ENCODE measurements around the gene SPATA31E1.

The SPATA31E1 gene

DNA sequence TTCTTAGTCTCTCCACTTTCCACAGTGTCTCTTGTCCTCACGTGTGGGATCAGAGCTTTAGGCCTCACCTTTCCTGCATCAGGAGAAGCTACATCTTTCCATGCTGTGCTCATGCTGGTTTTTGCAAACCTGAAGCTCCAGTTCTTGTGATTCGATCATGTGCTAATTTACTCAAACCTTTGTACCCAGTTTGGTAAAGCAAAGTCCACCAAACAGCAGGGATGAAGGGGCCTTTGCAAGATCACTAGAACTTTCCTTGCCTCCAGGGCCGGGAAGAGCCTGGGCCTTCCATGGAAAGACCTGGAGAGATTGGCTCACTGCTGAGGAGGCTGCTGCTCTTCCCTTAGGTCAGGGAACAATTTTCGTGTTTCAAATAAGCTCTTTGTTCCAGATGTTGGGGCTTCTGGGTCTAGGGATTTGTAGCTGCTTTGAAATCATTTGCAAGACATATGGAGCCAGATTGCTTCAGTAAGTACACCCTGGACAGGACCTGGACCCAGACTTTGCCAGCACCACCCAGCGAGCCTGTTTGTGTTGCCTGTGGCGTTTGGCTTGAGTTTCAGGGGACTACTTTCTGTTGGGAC lies 18.7 kb upstream of the SPATA31E1 start:
- DNase-seq (ENCODE audit: low read depth), result no peak

DNA sequence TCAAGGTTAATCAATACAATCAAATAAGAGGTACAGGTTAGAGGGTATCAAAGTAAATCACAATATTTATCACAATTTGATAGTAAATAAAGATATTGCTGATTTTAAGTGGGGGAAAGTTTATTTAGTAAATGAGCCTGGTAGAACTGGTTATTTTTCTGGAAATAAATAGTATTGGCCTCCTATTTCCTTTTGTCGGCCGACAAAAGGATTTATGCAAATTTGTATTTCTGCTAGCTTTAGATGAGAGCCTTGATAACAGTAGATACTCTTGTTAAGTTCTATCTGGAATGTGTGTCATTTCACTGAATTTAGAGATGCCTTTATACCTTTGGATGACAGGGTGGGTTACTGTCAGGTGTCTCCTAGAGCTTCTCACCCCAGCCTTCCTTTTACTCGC lies 17.8 kb upstream of the SPATA31E1 start:
- DNase-seq (ENCODE audit: low read depth), result no peak

DNA sequence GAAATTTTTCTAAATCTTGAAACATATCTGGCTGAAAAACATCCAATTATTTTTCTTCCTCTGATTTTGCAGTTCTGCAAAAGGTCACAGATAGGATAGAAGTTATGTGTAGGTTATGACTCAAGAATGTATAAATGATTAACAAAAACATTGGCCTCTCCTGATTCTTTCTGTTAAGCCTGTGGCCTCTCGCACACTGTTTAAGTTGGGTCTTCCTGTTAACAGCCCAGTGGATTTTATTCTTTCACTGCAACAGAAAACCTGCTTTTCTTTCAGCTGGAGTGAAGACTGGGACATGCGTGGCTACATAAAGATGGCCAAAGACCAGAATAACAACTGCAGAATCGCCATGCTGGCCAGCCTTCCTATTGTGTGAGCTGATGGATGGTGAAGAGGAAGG lies 17.1 kb upstream of the SPATA31E1 start:
- DNase-seq (ENCODE audit: low read depth), result no peak

DNA sequence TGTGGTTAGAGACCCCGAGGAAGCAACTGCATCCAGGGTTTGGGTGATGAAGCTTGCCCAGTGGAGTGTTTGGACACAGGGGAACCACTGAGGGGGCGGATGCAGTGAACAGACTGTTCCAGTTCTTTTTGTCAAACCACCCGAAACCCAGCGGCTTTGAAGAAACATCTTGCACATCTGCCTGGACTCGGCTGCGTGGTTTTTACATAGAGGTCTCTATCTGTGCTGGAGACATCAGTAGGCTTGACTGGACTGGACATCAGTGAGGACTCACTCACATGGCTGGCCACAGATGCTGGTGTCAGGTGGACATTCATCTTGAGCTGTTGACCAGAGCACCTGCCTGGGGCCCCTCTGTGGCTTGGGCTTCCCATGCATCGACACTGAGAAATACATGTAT lies 15.3 kb upstream of the SPATA31E1 start:
- DNase-seq (ENCODE audit: low read depth), result no peak

DNA sequence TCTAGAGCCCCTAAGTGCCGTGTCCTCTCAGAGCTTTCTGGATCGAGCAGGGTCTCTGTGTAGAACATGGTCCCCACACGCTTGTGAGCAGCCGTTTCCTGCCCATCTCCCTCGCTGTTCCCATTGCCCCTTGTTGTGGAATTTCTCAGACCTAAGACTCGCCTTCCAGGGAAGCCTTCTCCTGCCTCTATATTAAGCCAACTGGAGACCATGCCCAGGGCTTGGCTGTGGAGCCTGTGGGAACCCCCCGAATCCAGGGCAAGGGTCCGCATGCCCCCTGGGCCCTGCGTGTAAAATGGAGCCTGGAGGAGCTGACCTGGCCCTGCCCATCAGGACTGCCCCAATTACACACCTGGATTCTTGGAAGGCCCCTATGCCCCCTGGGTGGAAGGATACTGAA lies 14.5 kb upstream of the SPATA31E1 start:
- DNase-seq (ENCODE audit: low read depth), result no peak

DNA sequence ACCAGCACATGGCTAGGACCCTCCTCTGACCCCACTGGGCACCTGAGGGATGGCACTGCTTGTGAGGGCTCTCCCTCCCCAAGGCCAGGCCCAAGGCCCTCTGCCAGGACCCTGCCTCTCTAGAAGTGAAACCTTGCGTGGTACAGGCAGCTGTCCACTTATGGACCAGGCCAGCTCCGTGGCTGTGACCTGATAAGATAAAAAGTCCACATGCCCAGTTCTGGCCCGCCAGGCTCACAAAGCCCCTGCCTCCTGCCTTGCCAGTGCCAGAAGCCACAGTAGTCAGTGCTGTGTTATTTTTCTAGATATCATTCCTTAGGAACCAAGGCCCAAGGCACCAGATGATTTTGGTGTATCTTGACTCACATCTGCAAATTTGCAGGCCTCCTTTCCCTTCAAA lies 14.0 kb upstream of the SPATA31E1 start:
- no peak for DNase-seq (ENCODE audit: low read depth)

DNA sequence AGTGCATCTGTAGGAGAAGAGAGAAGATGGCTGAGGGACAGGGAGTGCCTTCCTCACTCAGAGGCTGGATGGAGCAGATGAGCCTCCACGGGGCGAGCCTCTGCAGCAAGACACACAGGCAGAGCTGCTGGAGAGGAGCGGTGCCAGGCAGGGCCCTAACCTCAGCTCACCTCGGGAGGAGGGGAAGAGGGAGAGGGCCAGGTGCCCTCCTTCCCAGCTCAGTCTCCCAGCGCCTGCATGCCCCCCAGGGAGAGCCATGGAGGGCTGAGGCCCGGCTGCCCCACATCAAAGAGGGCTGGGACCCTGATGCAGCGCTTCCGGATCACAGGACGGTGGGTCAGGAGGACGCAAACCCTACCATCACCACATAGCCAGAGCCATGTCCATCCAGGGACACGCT lies 13.6 kb upstream of the SPATA31E1 start:
- no peak for DNase-seq (ENCODE audit: low read depth)

DNA sequence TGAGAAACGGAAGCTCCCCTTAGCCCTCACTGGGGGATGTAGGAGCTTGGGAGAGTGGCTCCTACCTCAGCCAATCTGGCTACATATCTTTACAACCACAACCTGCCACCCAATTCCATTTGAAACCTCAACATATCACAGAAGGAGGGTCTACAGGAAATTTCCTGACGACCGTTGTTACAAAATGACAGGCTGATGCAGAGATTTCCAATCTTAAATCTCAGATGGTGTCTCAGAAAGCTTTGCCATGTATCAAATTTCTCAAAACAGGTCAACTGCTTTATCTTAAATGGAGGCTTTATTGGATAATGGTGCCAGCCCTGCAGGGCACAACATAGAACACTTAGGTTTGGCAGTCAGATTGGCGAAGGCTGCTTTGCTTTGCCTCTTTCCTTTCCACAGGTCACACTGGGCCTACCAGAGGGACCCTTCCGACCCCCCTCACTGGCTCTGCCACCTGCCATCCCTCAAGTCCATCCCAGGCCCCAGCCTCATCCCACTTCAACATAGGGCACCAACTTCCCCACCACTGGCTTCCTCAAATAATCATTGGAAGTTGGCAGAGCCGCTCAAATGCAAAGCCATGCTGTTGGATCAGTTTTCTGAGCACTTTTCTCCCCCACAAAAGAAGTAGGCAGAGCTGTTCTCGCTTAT lies 11.1 kb upstream of the SPATA31E1 start:
- no peak for DNase-seq (ENCODE audit: low read depth)

DNA sequence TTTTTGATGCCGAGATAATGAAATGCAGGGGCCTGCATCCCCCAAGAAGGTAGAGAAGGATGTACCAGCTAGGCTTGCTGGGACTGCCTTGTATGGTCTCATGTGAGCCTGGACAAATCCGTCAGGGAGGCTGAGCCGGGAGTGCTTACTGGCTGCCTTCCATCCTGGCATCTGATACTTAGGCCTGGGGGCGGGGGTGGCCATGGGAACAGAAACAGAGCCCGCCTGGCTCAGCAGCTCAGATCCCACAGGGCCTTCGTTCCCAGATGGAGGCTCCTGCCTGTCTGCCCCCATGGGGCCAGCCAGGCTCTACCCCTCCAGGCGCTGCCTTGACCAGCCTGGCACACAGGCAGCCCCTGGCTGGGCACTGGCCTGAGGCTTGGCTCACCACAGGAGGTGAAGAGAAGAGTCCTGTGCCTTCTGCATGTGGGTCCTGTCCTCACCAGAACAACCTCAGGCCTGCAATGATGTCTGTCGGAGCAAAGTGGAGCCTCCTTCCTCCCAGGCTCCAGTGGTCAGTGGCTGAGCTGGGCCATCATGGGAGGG lies 10.5 kb upstream of the SPATA31E1 start:
- DNase-seq (ENCODE audit: low read depth), result peak; percentile 19

DNA sequence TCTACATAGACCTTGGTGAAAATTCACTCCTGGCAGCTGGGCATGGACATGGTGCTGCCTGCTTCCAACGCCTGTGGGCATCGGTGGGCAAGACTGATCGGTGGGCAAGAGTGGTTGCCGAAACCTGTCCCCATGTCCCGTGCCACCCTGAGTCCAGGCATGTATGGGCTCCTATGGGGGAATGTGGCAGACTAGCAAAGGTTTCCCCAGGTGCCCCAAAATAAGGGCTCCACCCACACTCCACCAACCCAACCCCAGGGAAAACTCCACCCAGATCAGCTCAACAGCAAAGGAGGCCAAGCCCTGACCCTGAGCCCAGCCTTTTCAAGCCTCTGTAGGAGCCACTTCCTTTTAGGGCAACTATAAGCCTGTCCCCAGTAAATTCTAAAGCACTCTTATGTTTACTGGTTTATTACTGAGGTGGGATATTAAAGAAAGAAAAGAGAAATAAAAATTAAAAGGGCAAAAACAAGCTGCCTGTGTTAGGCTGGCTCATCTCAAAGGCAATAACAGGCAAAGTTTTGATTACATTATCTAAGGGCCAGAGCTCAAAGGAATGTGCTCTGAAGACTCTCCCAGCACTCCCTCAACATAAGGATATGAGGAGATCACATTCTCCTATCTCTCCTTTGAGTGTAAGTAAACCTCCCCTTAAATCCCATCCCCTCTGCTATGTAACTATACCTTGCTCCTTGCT lies 8.9 kb upstream of the SPATA31E1 start:
- DNase-seq (ENCODE audit: low read depth), result peak; percentile 20

DNA sequence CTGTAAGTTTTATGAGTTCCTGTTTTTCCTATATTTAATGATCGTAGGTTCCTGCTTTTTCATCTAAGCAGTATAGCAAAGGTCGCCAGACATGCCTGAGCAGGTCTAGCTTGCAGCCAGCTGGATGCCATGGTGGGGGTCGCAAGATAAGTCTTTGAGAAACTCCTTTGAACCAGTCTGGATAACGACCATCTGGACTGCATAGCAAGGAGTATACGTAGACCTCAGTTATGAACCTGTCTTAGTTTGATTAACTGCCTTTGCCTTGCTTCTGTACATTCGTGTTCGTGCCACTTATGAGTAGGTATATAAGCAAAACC lies 8.4 kb upstream of the SPATA31E1 start:
- DNase-seq (ENCODE audit: low read depth), result no peak

DNA sequence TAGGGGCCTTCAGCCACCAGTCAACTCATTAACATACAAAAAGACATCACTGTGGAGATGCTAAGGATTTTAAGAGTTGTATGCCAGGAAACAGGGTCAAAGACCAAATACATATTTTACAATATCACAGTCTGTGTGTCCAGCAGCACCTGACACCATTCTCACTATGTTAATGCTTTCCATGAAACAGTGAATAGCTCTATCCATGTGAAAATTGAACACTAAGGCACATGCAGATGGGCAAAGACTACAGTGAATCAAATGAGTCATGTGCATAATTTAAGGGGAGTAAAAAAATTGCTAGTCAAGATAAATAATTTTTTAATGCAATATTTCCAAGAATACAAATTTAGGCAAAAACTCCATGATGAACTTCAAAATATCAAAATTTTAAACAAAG lies 7.6 kb upstream of the SPATA31E1 start:
- DNase-seq (ENCODE audit: low read depth), result no peak

DNA sequence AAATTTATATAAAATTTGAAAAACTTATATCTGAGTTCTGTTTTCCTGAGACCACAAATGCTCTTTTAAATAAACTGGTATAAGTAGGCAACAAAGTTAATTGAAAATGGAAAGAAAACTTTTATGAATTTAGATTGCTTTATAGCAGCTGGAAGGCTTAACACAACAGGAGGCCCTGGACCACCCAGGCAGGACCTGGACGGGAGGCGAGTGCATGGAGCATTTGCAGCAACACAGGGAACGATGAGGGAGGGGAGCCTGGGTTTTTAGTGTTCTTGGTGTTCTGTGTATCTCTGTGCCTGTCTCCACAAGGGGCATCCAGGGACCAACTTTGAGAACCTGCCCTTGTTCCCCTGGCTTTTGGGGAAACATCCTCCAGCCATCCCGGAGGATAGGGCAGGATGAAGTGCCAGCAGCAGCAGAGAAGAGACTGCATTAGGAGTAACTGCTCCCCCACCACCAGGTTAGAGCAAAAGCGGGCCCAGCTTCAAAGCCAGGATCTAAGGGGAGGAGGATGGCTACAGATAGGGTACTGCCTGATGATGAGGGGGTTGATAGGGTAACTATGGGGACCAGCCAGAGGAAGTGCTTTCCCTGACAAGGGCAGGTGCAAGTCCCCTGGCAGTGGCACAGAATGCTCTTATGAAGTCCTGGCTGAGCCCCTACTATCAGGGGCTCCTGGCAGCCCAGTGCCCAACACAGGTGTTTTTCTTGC lies 6.7 kb upstream of the SPATA31E1 start:
- DNase-seq (ENCODE audit: low read depth), result no peak

DNA sequence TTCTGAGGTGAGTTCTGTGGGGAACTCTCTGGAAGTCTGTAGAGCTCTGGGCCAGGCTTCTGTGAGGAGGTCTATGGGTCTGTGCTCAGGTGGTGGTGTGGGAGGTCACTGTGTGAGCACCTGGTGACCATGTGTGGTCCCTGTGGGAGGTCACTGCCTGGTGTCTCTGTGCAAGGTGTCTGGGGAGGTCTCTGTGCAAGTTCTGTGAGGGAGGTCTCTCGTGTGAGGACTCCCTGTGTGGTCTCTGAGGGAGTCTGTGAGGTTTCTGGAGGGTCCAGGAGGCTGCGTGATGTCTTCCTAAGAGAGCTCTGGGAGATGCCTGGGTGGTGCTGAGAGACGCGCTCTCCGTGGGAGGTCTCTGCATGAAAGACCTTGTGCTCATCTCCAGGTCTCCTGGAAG lies 6.0 kb upstream of the SPATA31E1 start:
- DNase-seq (ENCODE audit: low read depth), result no peak

DNA sequence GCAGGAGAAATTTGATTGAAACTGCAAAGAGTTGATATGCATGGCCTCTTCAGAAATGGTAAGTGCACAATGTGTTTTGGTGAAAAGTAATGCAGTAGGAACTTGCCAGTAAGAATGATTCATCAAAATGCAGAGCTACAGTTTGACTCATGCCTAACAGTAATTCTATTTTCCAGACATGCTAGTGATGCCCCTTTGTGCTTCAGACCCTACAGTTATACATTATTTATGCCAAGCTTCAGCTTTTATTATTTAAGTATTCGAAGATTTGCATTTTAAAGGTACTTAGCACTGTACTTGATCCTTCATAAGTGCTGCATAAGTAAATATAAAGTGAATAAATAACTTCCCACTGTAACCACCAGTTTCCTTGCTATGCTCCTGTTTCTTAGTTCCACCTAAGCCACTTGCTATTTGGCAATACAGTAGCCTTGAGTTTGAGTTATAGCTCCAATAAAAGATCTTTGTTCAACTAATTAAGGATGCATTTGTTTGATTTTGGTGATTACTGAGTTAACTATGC lies 3.6 kb upstream of the SPATA31E1 start:
- peak; percentile 90 for DNase-seq (ENCODE audit: low read depth)

DNA sequence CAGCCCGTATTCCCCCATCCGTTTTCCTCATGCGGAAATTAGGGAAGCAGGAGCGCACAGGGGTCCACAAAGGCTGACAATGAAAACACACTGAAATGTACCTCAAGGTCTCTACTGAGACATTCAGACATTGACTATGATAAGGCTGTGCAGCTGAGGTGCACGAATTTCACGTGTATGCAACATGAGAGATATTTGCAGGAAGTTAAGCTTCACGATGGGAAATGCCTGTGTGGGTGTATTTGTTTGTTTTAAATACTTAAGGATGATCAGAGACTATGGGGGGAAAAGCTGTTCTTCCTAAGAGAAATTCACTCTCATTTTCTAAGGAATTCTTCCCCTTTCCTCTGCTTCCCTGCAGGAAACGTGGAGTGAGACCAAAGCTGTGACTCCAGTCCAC lies 2.6 kb upstream of the SPATA31E1 start:
- DNase-seq (ENCODE audit: low read depth), result peak; percentile 75

DNA sequence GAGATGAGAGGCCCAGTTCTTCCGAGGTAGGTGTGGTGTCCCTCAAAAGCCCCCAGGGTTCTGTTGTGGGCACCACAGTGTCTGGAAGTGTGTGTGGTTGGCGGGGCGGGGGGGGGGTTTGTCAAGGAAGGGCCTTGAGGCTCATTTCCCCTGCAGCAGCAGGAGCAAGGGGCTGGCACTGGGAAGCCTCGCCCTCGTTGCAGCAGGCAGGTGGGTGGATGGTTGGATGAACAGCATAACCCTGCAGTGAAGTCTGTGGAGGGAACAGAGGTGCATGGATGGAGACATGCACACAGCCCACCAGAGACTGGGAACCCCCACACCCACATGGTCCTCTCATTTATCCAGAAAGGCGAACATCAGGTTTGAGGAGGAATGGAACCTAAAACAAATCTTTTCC lies 2.0 kb upstream of the SPATA31E1 start:
- DNase-seq (ENCODE audit: low read depth), result no peak

DNA sequence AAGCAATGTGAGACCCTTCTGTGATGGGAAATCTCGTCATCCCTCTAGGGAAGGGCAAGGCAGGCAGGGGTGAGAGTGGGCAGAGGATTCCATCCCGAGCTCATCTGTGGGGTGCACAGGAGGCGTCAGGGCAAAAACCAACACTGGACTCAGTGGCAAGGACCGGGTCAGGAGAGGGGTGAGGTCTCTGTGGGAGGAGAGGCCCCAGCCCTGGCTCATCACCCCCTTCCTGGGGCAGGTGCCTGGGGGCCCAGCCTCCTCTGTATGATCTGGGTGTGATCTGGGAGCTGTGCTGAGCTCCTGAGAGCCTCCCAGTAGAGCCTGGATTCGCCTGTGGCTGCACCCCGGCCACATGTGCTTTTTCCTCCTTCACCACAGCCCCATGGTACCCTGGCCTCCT lies 597 bp downstream of the SPATA31E1 start:
- no peak for DNase-seq (ENCODE audit: low read depth)

DNA sequence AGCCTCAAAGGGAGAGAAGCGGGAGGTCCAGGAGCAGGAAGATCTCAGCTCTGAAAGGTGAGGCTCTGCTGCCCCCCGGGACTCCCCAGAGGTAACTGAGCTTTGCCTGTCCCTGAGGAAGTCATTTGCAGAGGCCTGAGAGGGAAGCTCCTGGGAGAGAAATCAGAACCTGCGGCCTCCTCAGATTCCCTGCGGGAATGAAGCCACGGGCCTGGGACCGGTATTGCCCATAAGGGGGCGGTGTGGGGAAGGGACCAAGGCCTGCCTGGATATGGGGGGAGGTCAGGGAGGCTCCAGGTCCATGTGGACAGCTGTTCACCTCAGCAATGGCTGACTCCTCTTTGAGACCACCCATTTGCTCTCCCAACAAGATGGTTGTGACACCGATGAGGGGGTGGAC lies 1.3 kb downstream of the SPATA31E1 start:
- no peak for DNase-seq (ENCODE audit: low read depth)

DNA sequence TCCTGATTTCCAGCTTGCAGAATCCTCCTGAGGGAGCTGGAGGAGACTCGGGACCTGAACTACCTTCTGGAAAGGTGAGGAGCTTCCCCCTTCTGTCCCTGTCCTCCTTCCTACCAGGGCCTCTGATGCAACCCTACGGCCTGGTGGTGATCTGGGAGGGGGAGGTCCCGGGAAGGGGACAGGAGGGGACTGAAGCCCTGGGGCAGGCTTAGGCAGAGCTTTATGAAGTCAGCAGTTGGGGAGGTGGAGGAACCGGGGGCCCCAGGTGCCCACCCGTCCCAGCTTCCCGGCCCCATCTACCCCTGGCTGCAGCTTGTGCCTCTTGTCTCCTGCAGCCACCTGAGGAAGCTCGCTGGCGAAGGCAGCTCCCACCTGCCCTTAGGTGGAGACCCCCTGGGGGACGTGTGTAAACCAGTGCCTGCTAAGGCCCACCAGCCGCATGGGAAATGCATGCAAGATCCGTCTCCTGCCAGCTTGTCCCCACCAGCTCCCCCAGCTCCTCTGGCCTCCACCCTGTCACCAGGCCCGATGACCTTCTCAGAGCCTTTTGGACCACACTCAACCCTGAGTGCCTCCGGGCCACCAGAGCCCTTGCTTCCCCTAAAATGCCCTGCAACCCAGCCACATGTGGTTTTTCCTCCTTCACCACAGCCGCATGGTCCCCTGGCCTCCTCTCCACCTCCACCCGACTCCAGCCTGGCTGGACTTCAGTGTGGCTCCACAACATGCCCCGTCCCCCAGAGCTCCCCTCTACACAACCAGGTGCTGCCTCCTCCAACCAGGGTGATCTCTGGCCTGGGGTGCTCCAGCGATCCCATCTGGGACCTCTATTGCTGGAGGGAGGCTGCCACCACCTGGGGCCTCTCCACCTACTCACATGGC lies 2.1 kb downstream of the SPATA31E1 start:
- DNase-seq (ENCODE audit: low read depth), result no peak

DNA sequence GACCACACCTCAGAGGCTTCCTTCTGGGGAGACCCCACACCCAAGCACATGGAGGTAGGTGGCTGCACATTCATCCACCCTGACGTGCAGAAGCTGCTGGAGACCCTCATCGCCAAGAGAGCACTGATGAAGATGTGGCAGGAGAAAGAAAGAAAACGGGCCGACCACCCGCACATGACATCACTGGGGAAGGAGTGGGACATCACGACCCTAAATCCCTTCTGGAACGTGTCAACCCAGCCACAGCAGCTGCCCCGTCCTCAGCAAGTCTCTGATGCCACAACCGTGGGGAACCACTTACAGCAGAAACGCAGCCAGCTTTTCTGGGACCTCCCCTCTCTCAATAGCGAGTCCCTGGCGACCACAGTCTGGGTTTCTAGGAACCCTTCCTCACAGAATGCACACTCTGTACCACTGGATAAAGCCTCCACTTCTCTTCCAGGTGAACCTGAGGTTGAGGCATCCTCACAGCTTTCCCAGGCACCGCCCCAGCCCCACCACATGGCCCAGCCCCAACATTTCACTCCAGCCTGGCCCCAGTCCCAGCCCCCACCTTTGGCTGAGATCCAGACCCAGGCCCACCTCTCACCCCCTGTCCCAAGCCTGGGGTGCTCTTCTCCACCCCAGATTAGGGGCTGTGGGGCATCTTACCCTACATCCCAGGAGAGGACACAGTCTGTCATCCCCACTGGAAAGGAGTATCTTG lies 3.0 kb downstream of the SPATA31E1 start:
- DNase-seq (ENCODE audit: low read depth), result no peak
